Astrocyte (in vitro differentiated cells and primary cell): ENCODE results near the gene ADCY1.

Experiments
- EZH2 ChIP-seq: IDR thresholded peaks from 2 replicates; pipeline ENCODE4 v1.6.1; 2012; ENCODE audit warnings: mild to moderate bottlenecking, low read length, inconsistent platforms; ENCODE audit not compliant: insufficient read depth
- TF ChIP-seq, protein P1 (sequence below): IDR thresholded peaks from 2 replicates; pipeline ENCODE4 v1.5.1; 2011; ENCODE audit warnings: low read depth, mild to moderate bottlenecking, inconsistent platforms, low read length, moderate library complexity; ENCODE audit not compliant: insufficient read depth

DNA sequence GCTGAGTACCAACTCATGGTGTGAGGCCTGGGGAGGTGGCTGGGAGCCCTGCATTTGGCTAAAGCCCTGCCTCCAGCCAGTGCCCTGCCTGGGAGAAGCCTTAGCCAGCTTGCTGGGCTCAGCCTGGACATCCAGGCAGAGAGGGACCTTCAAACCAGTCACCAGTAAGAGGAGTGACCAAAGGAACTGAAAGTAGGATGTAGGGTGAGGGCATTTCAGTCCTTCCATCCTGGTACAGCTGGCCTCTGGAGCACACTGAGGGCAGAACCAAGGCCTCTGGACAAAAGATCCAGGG lies 124.8 kb downstream of the ADCY1 start:
- TF ChIP-seq, protein P1, sequence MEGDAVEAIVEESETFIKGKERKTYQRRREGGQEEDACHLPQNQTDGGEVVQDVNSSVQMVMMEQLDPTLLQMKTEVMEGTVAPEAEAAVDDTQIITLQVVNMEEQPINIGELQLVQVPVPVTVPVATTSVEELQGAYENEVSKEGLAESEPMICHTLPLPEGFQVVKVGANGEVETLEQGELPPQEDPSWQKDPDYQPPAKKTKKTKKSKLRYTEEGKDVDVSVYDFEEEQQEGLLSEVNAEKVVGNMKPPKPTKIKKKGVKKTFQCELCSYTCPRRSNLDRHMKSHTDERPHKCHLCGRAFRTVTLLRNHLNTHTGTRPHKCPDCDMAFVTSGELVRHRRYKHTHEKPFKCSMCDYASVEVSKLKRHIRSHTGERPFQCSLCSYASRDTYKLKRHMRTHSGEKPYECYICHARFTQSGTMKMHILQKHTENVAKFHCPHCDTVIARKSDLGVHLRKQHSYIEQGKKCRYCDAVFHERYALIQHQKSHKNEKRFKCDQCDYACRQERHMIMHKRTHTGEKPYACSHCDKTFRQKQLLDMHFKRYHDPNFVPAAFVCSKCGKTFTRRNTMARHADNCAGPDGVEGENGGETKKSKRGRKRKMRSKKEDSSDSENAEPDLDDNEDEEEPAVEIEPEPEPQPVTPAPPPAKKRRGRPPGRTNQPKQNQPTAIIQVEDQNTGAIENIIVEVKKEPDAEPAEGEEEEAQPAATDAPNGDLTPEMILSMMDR = no peak
- no peak for TF ChIP-seq EZH2
